B cell (primary cell): ENCODE results near the gene INAFM2. TPM values are rescaled to one million over a fixed set of nuclear protein-coding genes. Genes with fewer than 3 reads are reported as not detected.

ENCODE experiments used
- ATAC-seq: fragments of 200-7000 bp; cut with Tn5 transposase; one replicate; pipeline ENCODE4 v1.10.0; 2021; ENCODE audit warnings: low read depth, mild to moderate bottlenecking, moderate number of reproducible peaks, moderate library complexity
- CTCF ChIA-PET: fragments of 350-600 bp; sonication (Branson Sonifier 250); formaldehyde crosslinking; loops from one replicate; lab custom pipeline; 2021; ENCODE audit warnings: antibody characterized with exemption, inconsistent platforms; lab: Charles Lee
- POLR2A ChIA-PET: fragments of 350-600 bp; sonication (Branson Sonifier 250); formaldehyde crosslinking; loops from one replicate; lab custom pipeline; 2021; ENCODE audit warnings: antibody characterized with exemption; lab: Charles Lee
- DNase-seq: peaks from one replicate; pipeline ENCODE4 v3.0.0; 2013
- H2AFZ ChIP-seq: 2 replicates; pipeline ENCODE4 v1.6.1; 2012; ENCODE audit warnings: mild to moderate bottlenecking, low read depth, low read length; ENCODE audit not compliant: insufficient read depth, poor library complexity, severe bottlenecking
- H3K27ac ChIP-seq, 2 donors: 1 replicate in 1 of 2; 2 replicates in 1 of 2; pipeline ENCODE4 v1.5.1; 2012 to 2013; ENCODE audit warnings: low read length in 2 of 2, mild to moderate bottlenecking in 2 of 2, moderate library complexity in 1 of 2
- H3K27me3 ChIP-seq, 4 experiments: fragments of 200-600 bp in 1 of 4; sonication (generic) in 1 of 4; replicated peaks in 1 of 4; 1 replicate in 2 of 4; 2 replicates in 2 of 4; pipeline versions ENCODE4 v1.6.1 to v1.7.0; 2013 to 2016; ENCODE audit warnings: low read length in 3 of 4, mild to moderate bottlenecking in 2 of 4, mixed read lengths in 1 of 4, moderate library complexity in 1 of 4; ENCODE audit not compliant: insufficient read depth in 4 of 4, control insufficient read depth in 3 of 4; ENCODE audit errors: control extremely low read depth in 1 of 4
- H3K36me3 ChIP-seq, 2 experiments: replicated peaks in 1 of 2; 1 replicate in 1 of 2; 2 replicates in 1 of 2; pipeline versions ENCODE4 v1.6.1 to v1.7.1; 2013; ENCODE audit warnings: low read length in 1 of 2; ENCODE audit not compliant: insufficient read depth in 2 of 2, control insufficient read depth in 1 of 2; ENCODE audit errors: control extremely low read depth in 1 of 2, extremely low read depth in 1 of 2
- H3K4me1 ChIP-seq, 2 donors: fragments of 200-600 bp in 1 of 2; sonication (generic) in 1 of 2; 1 replicate in 1 of 2; 2 replicates in 1 of 2; pipeline versions ENCODE4 v1.5.1 to v1.6.1; 2013 to 2017; ENCODE audit warnings: low read length in 2 of 2; ENCODE audit not compliant: control insufficient read depth in 2 of 2, insufficient read depth in 2 of 2
- H3K4me2 ChIP-seq: replicated peaks from 2 replicates; pipeline ENCODE3; 2012; ENCODE audit warnings: mild to moderate bottlenecking, low read depth, low read length; ENCODE audit not compliant: poor library complexity, severe bottlenecking
- H3K4me3 ChIP-seq, 5 experiments: fragments of 200-600 bp in 1 of 5; sonication (generic) in 1 of 5; 1 replicate in 3 of 5; 2 replicates in 2 of 5; pipeline versions ENCODE4 v1.5.1 to v1.7.0; 2011 to 2016; ENCODE audit warnings: low read length in 4 of 5, mild to moderate bottlenecking in 4 of 5, low read depth in 2 of 5, control low read depth in 1 of 5, moderate library complexity in 1 of 5; ENCODE audit not compliant: insufficient read depth in 1 of 5; ENCODE audit errors: control extremely low read depth in 1 of 5, extremely low read depth in 1 of 5
- H3K79me2 ChIP-seq: fragments of 200-600 bp; sonication (generic); one replicate; pipeline ENCODE4 v1.6.0; 2016; ENCODE audit warnings: low read length; ENCODE audit not compliant: control insufficient read depth, insufficient read depth
- H3K9ac ChIP-seq: fragments of 200-600 bp; sonication (generic); 2 replicates; pipeline ENCODE4 v1.6.1; 2017; ENCODE audit warnings: mild to moderate bottlenecking, low read length, moderate library complexity
- H3K9me3 ChIP-seq, 3 donors: one replicate each; pipeline versions ENCODE4 v1.6.1 to v1.7.1; 2013; ENCODE audit warnings: low read length in 2 of 3; ENCODE audit not compliant: control insufficient read depth in 2 of 3, insufficient read depth in 1 of 3; ENCODE audit errors: control extremely low read depth in 1 of 3
- H4K20me1 ChIP-seq: 2 replicates; pipeline ENCODE4 v1.6.0; 2012; ENCODE audit warnings: mild to moderate bottlenecking, low read length; ENCODE audit not compliant: insufficient read depth, control insufficient read depth, poor library complexity, severe bottlenecking
- H3K27ac Mint-ChIP-seq: one replicate; pipeline ENCODE4 v1.8.0; 2021; ENCODE audit warnings: mixed read lengths
- H3K27me3 Mint-ChIP-seq: one replicate; pipeline ENCODE4 v1.8.0; 2021; ENCODE audit warnings: mixed read lengths
- H3K4me1 Mint-ChIP-seq: one replicate; pipeline ENCODE4 v1.8.0; 2021; ENCODE audit warnings: mixed read lengths
- H3K4me3 Mint-ChIP-seq: one replicate; pipeline ENCODE4 v1.8.0; 2021; ENCODE audit warnings: mixed read lengths
- H3K9me3 Mint-ChIP-seq: one replicate; pipeline ENCODE4 v1.8.0; 2022; ENCODE audit warnings: mixed read lengths; ENCODE audit not compliant: insufficient read depth
- EZH2 ChIP-seq: IDR thresholded peaks from 2 replicates; pipeline ENCODE4 v1.6.1; 2012; ENCODE audit warnings: borderline replicate concordance, low read depth, mild to moderate bottlenecking, moderate library complexity, low read length; ENCODE audit not compliant: insufficient read depth, poor library complexity, severe bottlenecking
- WGBS: methylation state at CpG from one replicate; pipeline ENCODE4 v1.1.5; 2013; ENCODE audit warnings: missing lambda C conversion rate; ENCODE audit not compliant: insufficient coverage; 5-methylcytosine and 5-hydroxymethylcytosine counted together
- intact Hi-C: fragments of 100-400 bp; cut with micrococcal nuclease; formaldehyde crosslinking; loops from one replicate; pipeline ENCODE4 v1.10.0; 2022
- polyA plus RNA-seq: library from polyadenylated mRNA; depleted of rRNA; stranded (reverse); fragments of >200 nt; gene quantifications from 2 replicates; pipeline ENCODE4 v1.2.3, GENCODE V29; 2012
- total RNA-seq, 2 donors: library from RNA; stranded (reverse); fragments of 120-200 nt in 1 of 2; gene quantifications; 1 replicate in 1 of 2; 2 replicates in 1 of 2; pipeline versions ENCODE4 v1.2.3 to v1.2.4, GENCODE V29; 2013 to 2022
- TF ChIP-seq, protein P1 (sequence below): fragments of 200-600 bp; IDR thresholded peaks from one replicate; pipeline ENCODE4 v1.8.0; 2022; ENCODE audit warnings: antibody characterized with exemption, mild to moderate bottlenecking

Gene INAFM2
- total and polyA plus RNA-seq, 2 donors (not counting 1 experiment from before 2014, with no cell fraction given) = 3.0 to 7.0 TPM

DNA sequence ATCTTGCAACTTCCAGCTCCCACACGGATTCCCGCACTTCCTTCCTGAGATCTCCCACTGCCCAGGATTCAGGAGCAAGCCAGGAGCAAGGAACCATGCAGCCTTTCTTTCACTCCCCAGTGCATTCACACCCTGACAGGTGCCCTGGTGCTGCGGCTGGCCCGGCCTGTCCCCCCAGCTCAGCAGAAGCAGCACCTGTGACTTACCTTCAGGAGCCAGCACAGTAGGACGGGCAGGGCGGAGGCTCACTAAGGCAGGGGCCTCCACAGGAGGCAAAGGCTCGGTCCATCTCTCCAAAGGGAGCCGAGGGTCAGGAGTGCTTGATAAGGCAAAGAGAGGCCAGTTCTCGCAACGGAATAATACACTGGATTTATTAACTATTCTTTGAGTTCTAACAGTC lies 45.5 kb upstream of the INAFM2 start:
- Histone ChIP-seq H3K4me1 (peaks cover 14 to 30% of the 10 kb centered on the region in 2 donors), H3K79me2 (no peaks in the 10 kb centered on the region), H3K27ac (no peak overlapping the region), H3K27me3 (peaks cover 0 to 51% (median 23%) of the 10 kb centered on the region in 4 experiments), H3K4me3 (no peak overlapping the region), H3K4me2 (no peak overlapping the region), H3K9ac (no peak overlapping the region), H3K9me3 (peaks cover 0 to 10% (median 0%) of the 10 kb centered on the region in 3 donors), H3K36me3 (no peaks in the 10 kb centered on the region), H4K20me1 (no peaks in the 10 kb centered on the region), H2AFZ (no peak overlapping the region)
- POLR2A ChIA-PET = interaction anchor here (1.4 to 1.7 kb wide), 2 partner anchors 29 to 59 kb away, joined by 4 to 5 read pairs; partner anchors contain the start of gene PLCB2
- intact Hi-C loops = loop anchor here (1.0 to 5.0 kb wide), 2 partner anchors 116 to 144 kb away; partner anchors contain the start of gene BUB1B
- Mint-ChIP-seq H3K27ac (no peak overlapping the region), H3K4me1 (peaks cover 26% of the 10 kb centered on the region), H3K4me3 (no peak overlapping the region), H3K27me3 (peaks cover 24% of the 10 kb centered on the region), H3K9me3 (no peaks in the 10 kb centered on the region)
- peak; percentile 22 for DNase-seq
- no peak for TF ChIP-seq EZH2
- TF ChIP-seq, protein P1, sequence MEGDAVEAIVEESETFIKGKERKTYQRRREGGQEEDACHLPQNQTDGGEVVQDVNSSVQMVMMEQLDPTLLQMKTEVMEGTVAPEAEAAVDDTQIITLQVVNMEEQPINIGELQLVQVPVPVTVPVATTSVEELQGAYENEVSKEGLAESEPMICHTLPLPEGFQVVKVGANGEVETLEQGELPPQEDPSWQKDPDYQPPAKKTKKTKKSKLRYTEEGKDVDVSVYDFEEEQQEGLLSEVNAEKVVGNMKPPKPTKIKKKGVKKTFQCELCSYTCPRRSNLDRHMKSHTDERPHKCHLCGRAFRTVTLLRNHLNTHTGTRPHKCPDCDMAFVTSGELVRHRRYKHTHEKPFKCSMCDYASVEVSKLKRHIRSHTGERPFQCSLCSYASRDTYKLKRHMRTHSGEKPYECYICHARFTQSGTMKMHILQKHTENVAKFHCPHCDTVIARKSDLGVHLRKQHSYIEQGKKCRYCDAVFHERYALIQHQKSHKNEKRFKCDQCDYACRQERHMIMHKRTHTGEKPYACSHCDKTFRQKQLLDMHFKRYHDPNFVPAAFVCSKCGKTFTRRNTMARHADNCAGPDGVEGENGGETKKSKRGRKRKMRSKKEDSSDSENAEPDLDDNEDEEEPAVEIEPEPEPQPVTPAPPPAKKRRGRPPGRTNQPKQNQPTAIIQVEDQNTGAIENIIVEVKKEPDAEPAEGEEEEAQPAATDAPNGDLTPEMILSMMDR = no peak
- ATAC-seq = no peak
- CTCF ChIA-PET = interaction anchor here (0.6 to 12.3 kb wide), 21 partner anchors 9 to 241 kb away, joined by 3 to 382 read pairs (median 7); partner anchors contain the start of genes CCDC9B, PLCB2 and SRP14
- 89% methylated on average over 9 of the region's 10 CpGs for WGBS
